SU-DHL-6 (cell line): Measurements from ENCODE around the gene TMEM30B.

Experiments used
- EZH2phosphoT487 ChIP-seq: fragments of 200-600 bp; sonication (generic), shearing (Covaris generic); conservative IDR thresholded peaks from 2 replicates; pipeline ENCODE4 v1.6.1; 2018; ENCODE audit warnings: mild to moderate bottlenecking, antibody characterized with exemption, low read length, moderate library complexity, mixed read lengths
- TF ChIP-seq, protein P1 (sequence below): fragments of 200-600 bp; sonication (generic); IDR thresholded peaks from one replicate; pipeline ENCODE4 v1.5.1; 2017; ENCODE audit warnings: antibody characterized with exemption, mild to moderate bottlenecking, low read length, moderate library complexity; ENCODE audit not compliant: insufficient read depth, poor library complexity, severe bottlenecking

DNA sequence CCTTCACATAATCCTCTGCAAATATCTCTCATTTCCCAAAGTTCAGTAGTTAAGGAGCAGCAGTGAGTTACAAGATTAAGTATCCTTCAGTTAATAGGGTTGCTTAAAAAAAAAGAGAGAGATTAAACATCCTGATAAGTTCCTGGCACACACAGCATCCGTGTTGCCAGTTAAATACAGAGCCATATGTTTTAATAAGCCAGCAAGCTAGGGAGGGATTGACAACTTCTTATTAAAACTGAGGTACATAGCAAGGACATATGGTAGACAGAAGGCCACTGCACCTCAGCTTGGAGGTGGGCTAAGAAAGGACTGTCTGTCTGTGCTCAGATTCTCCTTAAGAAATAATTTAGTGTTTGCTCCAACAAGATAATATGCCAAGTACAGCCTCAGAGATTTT is 9.6 kb upstream of the TMEM30B start:
- TF ChIP-seq, protein P1, sequence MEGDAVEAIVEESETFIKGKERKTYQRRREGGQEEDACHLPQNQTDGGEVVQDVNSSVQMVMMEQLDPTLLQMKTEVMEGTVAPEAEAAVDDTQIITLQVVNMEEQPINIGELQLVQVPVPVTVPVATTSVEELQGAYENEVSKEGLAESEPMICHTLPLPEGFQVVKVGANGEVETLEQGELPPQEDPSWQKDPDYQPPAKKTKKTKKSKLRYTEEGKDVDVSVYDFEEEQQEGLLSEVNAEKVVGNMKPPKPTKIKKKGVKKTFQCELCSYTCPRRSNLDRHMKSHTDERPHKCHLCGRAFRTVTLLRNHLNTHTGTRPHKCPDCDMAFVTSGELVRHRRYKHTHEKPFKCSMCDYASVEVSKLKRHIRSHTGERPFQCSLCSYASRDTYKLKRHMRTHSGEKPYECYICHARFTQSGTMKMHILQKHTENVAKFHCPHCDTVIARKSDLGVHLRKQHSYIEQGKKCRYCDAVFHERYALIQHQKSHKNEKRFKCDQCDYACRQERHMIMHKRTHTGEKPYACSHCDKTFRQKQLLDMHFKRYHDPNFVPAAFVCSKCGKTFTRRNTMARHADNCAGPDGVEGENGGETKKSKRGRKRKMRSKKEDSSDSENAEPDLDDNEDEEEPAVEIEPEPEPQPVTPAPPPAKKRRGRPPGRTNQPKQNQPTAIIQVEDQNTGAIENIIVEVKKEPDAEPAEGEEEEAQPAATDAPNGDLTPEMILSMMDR, result no peak
- no peak for TF ChIP-seq EZH2phosphoT487
